Stimulated activated CD4-positive, alpha-beta T cell treated with anti-CD3 and anti-CD28 coated beads, TNF-alpha, amount 100 ng/mL, for 4 hours (primary cell): ENCODE measurements around the gene NRCAM.

Source experiments
- DNase-seq, 3 experiments: peaks; one replicate each; pipeline ENCODE4 v3.0.0-alpha.2; 2020; ENCODE audit warnings: low read depth in 3 of 3

The NRCAM gene

DNA sequence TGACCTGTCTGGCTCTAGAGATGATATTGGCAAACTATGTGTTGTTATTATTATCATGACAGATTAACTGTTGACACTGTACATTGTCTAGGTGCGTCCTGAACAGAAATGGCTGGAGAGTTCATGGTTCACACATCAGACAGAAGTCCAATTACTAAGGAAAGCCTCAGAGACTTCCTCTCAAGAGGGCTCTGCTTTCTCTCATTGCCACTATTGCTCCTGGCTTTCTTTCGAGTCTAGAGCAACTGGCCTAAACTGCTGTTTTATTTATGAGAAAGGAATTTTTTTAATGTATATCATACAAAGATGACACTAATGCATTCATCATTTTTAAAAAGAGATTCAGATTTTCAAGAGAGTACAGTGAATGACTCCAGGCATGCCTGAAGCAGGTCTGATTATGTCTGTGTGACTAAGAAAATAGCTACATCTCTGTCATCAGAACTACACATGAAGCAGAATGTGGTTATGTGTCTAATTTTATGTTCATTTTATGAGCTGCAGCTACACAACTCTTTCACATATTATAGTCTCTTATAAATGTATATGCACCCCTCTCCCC is 30.4 kb downstream of the NRCAM start:
- DNase-seq, result no peak

DNA sequence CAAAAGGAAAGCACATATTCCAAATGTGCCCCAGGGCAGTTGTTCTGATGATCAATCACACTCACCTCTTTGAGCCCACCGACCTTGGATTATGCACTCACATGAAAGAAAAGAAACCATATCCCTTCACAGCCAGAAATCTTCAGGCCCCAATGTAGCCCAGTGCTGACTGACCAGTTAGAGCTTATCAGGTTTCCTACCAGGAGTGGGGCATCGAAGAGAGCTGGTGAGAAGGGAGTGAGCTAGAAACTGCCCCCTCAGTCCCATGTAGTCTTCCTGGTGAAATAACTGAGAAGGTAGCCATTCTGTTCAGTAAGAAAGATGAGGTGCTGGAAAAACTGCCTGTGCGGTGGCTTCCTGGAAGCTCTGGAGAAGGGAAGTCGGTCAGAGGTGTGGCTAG is 32.2 kb downstream of the NRCAM start:
- DNase-seq, result no peak

DNA sequence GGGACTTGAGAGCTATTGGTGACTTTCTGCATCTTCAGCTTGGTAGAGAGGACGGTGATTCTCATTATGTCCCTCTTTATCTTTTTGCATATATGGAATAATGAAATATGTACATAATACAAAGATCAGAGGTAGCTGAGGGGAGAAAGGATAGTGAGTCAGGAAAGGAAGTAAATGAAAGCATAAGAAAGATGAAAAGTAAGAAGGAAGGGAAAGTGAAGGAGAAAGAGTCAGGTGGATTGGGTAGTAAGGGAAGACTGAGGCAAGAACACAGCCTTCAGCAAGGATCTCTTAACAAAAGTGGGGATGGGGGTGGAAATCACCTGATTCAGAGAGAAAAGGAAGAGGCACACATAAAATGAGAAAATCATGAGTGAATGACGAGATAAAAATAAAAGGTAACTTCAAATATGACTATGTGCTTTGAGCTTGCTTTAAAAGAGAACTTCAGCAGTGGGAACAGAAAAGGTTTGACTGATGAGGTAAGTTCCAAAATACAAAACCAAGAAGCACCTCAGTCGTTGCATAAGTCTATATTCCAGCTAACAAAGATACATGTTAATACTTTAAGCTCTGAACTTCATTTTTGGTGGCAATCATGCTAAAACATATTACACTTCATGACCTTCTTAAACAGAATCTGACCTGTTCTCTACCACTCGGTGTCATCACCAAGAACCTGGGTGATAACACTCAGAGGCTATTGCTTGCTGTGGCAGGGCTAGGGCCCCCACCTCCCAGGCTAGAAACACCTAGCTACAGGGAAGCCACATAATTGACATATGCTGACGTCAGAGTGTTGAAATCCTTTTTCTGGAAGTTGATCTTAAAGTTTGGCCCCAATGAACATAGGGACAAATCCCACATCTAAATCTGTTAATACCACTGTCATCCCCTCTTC is 32.9 kb downstream of the NRCAM start:
- no peak for DNase-seq

DNA sequence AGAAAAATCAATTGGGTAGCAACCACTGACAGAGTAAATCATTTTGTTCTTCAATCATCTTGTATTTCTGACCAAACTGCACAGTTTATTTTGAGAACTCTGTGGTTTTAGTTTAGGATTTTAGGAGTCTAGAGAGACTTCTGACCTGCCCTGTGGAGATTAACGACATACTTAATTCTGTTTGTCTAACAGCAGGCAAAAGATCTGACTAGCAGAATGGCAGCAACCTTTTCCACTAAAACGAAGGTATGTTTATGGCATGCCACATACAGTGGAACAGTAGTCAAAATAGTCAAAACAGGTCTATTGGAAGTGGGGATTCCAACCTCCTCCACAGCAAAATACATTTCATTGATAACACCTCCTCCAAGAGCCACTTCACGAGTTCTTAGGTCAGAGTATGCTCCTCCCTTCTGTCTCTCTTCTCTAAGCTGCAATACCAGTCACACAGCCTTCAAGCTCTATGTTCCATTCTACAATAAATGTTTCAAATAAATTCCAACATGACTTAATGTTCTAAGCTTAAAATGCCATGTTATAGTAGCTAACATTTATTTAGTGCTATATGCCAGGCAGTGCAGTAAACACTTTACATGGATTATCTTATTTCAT is 34.4 kb downstream of the NRCAM start:
- DNase-seq, result no peak

DNA sequence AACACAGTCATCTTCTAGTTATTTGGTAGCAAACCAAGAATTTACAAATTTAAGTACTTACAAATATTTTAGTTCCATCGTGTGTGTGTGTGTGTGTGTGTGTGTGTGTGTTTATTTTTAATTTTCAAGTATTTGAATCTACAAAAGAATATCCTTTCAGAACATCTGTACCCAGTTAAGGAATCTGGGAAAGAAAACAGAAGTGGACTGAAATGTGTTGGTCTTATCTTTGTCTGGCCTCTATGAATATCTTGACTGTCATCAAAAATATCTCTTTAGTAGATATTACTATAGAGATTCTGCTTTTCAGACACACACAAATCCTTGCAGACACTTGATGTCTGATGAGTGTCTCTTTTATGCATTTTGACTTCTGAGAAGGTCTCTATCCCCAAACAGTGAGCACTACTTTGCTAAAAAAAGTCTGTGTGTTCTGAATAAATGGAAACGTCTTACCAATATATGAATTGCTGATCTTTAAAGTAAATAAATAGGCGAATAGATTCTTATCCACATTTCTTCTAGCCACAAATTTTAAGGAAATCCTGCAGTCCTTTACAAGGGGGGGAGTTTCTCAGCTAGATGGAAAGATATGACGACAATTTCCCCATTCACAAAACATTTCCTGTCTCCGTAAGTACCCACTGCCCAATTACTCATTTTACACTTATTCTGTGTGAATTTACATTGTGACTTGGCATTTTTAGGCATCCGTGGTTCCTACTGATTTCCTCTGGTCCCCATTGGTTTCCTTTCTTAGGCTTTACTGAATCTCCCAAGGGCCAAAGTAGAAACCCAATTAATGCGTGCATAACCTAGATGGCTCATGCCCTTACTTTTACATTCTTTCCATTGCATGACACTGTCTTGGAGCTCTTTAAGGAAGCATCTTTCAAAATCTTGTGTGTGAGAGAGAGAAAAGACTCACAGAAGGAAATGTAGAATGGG is 36.0 kb downstream of the NRCAM start:
- DNase-seq, result no peak

DNA sequence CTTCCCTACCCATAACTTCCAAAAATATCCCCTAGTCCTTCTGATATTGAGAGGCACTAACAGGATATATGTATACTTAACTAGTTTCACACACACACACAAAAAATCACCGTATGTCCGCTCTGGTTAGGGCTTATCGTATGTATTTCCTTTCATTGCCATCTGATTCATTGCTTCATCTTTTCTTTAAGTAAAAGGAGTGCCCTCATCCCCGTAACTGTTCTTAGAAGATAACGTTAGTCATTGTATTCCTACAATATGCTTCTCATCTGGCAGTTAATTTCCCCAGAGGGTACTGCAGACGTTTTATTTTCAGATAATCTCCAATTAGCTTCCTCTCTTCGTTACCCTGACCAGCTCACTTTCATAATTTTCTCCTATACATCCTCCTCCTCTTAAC is 37.3 kb downstream of the NRCAM start:
- DNase-seq, result no peak

DNA sequence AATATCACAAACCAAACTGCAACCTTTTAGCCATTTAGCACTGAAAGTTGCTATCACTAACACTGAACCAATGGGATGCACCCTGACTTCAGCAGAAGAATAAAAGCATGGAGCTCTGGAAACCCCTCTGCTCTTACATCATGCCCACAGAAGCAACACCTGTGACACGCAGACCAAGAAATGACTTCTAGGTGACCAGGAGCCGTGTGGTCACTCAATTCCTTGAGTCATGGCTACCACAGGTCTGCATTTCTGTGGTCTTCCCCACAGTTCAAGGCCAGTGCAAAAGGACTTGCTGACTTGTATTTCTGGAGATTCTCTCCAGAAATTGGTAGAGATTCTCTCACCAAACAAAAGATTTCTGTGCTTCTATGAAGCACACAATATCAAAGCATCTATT is 38.3 kb downstream of the NRCAM start:
- no peak for DNase-seq

DNA sequence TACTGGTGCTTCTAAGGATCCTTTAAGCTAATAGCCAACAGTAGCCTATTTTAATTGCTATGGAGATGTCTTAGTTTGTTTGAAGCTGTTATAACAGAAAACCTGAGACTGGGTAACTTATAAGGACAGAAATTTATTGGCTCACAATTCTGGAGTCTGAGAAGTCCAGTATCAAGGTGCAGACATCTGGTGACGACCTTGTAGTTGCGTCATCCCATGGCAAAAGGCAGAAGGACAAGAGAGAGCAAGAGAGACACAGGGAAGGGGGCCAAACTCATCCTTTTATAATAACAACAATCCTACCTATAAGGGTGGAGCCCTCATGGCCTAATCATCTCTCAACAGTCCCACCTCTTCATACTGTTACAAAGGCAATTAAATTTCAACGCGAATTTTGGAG is 39.1 kb downstream of the NRCAM start:
- DNase-seq, result no peak

DNA sequence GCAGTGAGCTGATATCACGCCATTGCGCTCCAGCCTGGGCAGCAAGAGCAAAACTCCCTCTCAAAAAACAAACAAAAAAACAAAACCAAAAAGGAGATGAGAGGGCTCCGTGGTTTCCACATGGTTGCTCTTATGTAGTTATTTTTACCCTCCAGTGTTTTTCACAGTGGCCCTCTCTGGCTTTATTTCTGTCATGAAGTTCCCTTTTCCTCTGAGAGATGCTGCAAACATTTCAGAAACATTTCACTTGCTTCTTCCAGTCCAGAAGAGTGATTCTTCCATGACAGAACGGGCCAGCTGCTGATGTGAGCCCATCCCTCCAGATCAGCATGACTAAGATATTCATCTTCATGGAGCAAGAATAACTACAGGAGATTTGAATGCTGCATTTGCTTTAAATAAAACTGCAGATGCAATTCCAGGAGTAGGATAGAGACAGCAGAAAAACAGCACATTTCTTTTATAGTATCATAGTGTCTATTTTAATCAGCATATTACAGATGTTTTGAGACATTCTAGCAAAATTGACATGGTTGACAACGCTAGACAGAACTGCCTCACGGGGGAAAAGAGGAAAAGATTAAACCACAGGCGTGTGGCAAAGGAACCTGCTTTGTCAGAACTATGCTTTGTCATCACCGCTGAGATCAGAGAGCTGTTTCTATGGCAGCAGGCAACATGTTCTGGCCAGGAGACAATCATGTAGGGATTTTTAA is 40.3 kb downstream of the NRCAM start:
- no peak for DNase-seq

DNA sequence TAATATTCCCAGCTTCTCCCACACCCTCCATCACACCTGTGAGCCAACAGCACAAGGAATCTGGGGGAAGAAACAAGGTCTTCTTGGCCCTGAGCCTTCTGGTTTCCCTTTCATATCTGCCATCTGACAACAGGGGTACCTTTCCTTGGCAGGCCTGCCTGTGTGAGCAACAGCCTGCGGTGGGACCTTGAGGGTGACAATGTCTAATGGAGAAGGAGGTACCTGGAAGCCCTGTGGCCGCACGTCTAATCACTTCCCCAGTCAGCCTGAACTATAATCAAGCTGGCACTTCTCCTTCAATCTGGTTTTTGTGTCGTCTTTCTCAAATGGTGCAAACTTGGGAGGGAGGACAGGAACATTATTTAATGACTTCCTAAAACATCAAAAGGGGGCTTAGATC is 41.2 kb downstream of the NRCAM start:
- no peak for DNase-seq

DNA sequence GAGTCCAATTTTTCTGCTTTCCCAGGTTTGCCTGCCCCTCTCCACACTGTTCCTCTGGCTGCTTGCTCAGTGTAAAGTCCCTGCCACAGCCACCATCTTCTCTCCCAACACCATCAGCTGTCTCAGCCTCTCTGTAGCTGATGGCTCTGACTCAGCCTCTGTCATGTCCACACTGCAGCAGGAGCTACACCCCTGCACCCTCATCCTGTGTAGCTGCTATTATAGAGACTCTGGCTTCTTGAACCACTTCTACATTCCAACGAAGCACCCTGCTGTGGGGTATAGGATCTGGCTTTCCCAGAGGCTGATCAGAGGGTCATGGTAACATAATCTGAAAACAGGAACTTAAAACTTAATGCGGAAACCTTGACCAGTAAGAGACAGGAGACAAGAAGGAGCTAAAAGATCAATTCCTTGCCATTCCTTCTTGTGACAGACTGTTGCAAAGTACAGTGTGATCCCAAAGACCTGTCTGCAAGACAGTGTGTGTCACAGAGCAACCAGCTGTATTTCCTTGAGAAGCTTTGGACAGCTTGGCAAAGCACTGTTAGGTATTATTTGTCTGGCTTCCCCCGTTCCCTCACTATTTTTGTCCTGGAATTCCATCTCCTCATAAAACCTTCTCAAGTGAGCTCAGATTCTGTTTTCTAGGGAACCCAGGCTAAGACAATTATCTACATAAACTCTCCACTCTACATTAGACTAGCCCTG is 42.3 kb downstream of the NRCAM start:
- no peak for DNase-seq

DNA sequence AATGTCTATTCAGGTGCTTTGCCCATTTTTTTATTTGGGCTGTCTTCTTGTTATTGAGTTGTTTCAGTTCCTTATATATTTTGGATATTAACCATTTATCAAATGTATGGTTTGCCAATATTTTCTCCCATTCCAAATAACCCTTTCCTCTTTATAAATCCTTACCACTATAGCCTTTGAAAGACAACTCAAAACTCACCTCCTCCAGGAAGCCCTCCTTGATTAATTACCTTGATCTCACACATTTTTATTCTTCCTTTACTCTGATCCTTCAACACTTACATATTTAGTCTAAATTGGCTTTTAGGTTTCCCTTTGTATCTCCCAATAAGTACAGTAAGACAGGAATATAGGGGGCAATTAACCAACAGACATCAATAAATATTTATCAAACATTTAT is 42.9 kb downstream of the NRCAM start:
- no peak for DNase-seq

DNA sequence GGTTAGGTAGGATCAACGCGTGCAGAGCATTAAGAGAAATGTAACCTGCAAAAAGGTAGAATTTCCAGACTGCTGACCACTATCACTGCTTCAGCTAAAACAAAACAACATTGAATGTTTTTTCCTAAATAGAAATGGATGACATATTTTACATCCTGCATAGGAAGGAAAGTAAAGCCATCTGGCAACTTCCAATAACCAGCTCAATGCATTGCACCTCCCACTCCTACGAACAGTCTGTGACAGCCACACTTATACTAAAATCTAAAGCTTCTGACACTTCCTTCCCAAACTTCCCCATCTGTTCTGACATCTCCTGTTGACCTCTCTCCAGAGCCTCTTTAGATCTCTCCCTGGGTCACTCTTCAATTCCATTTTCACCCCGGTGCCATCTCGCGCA is 47.1 kb downstream of the NRCAM start:
- no peak for DNase-seq

DNA sequence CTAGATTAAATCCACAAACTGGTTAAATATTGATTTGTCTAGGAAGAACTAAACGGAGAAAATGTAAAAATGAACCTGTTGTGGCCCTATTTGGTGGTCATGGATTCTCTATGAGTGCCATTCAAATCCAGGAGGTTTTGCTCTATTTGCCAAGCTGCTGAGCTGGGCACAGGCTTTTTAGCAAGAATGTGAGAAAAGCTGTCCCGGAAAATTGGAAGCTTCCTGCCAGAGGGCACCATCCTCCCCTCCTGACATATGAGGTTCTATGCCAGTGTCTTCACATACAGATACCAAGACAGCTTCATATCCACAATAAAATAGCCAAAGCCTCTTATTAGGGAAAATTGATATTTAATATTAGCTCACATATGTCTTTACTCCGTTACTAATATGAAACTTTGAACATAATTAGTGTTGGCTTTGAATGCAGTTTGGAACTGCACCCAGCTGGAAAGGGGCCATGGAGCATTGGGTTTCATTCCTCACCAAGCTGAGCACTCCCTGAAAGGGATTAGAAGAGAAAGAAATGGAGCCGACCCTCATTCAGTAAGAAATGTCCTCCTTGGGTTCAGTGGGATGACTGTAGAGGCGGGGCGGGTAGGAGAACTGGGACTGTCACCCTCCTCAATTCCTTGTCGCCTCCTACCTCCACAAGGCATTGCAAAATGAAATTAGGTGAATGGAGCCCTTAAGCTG is 47.8 kb downstream of the NRCAM start:
- no peak for DNase-seq

DNA sequence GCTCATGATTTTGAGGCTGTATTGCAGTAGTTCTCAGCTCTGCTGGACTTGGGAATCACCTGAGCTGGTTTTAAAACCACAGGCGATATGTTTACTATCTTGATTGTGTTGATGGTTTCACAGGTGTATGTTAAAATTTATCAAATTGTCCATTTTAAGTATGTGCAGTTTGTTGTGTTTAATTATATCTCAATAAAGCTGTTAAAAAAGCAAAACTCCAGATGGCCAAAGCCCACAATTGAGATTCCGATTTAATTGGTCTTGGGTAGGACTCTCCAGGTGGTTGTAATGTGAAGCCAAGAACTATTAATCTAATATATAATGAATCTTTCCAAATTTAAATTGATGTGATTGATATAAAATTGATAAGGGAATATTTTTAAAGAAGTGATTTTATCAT is 48.6 kb downstream of the NRCAM start:
- no peak for DNase-seq

DNA sequence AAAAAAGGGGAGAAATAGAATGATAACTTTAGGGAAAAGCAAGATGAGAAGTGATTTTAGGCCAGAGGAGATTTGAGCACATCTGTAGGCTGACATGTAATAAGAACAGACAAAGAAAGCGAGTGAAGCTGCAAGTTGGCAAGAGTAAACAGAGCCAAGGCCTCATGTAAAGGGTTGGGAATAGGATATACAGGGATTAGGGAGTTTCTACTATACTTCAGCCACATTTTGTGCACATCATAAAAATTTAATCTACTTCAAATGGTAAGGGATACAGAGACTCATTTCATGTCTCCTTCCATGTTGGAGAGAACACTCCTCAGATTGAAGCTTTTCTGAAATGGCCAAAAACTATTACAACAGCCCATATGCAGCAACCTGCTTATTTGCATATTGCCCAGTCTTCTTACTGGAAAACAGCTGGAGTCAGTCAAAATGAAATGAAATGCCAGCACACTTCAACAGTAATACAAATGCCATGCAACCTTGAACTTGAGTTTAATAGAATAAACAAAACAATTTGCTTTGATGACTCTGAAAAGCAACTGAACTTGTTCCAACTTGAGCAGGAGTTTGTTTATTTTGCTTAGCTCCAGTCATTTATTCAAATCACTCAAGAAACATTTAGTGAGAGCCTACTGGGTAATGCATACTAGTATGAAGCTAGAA is 49.9 kb downstream of the NRCAM start:
- DNase-seq, result no peak

DNA sequence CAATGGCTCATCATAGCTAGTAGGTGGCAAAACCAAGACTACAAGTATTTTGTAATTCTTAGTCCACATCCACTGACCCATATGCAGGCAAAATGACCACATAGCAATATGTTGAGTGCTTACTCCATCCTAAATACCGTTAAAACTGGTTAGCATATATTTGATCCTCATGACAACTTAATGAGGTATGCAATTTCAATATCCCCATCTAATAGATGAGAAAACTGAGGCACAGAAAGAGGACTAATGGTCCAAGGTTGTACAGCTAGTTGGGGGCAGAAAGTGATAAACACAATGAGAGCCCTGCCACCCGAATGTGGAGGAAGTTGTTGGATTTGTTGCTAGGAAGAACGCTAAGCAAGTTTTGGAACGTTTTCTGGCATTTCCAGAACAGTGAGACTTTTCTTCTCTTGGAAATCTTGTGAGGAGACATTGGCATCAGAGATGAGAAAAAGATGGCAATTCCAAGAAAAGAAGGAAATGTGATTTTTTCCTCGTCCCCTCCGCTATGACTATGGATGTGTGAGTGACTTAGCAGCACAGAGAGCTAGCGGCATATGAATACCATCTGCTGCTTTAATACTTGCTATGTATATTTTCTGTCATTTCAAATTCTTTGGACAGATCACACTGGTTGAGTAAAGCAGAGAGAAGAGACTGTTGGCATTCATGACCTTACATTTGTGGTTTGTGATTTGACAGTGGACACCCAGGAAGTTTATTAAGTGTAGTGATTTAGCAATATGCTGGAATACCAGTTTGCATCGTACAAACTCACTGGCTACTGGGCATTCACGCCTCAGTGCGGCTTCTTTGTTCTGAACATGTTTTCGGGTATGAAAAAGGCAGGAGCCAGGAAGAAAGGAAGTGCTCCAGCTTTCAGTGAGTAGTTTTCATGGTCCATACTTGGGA is 51.5 kb downstream of the NRCAM start:
- DNase-seq, result no peak

DNA sequence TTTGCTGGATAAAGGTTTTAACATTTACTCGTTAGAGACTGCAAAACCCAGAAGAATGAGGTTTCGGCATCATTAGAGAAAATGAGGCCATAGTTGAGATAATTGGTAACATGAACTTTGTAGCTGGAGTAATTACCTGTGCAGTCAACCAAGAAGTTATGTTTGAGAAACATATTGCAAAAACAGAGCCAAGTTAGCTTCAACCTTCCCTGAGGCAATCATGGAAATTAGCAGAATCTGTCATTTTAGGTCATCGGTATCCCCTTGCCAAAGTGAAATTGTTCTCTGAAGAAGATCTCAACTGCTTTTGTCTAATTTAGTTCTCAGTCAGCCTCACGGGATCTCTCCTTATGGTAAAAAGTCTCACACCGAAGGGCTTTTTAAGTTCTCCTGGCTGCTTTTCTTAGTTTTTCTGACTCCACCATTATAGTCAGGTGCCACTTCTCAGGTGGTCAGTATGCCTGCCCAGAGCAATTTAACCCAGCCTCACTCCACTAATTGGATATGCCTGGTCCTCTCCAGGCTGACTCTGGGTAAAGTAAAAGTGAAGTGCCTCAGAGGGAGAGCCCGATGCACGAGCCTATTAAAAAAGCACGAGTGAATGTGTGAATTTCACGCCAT is 52.5 kb downstream of the NRCAM start:
- no peak for DNase-seq
